Globus pallidus (tissue), 1 donor: Measurements from ENCODE around the gene OR4X2.
"Not testable (repeated sequence)": the region's sequence is repeated elsewhere in the genome, so short reads cannot be mapped to it uniquely, and the experiment has no call there.

Source experiments
- DNase-seq: peaks from one replicate; pipeline ENCODE4 v3.0.0-alpha.2; 2015; ENCODE audit warnings: low spot score

Gene OR4X2, protein sequence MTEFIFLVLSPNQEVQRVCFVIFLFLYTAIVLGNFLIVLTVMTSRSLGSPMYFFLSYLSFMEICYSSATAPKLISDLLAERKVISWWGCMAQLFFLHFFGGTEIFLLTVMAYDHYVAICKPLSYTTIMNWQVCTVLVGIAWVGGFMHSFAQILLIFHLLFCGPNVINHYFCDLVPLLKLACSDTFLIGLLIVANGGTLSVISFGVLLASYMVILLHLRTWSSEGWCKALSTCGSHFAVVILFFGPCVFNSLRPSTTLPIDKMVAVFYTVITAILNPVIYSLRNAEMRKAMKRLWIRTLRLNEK

DNA sequence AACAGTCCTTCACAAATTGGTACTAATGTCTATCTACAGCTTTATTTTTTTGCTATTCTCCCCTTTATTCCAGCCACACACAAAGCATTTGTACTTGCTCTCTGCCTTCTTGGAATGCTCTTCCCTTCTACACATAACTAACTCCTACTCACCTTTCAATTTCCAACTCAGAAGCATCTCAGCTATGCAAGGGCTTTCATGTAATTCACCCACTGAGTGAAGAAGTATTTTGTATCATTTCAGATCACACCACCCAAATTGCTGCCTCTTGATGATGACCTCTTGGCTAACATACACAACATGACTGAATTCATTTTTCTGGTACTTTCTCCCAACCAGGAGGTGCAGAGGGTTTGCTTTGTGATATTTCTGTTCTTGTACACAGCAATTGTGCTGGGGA, at the start of gene OR4X2:
Gene OR4X2 (plus strand): TSS at position 301 of the 400 bp plus-strand sequence. CDS start 0 bp downstream, at position 301.
- DNase-seq = no peak

DNA sequence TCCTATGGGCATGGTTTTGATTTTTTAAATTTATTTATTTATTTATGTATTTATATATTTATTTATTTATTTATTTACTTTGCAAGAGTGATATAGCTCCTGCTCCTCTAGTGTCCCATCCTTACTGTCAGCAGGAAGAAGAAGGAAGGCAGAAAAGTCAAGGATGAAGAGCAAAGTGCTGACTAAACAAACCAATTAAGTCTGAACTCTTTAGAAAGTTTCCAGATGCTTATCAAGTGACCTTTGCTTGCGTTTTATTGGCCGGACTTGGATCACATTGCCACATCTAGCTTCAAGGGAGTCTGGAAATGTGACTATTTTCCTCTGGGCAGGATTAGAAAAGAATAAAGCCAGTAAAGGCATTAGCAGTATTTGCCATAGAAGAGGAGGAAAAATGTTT, 37.0 kb upstream of the OR4X2 start:
- DNase-seq = no peak

DNA sequence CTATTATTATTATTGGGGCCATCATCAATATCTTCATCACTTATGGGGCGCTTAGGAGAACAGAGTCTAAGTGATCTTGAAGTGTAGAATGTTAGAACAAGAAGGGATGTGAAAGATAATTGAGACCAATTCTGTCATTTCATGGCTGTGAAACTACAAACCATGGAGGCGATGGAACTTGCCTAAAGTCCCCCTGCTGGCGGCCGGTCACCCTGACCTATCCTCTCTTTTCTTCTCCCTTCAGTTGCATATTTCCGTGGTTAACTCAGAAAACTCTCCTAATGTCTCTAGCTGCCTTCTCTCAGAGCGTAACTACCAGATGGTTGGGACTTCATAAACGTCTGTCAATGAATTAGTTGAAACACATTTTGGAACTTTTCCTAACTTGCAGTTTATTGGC, 34.9 kb upstream of the OR4X2 start:
- DNase-seq = no peak

DNA sequence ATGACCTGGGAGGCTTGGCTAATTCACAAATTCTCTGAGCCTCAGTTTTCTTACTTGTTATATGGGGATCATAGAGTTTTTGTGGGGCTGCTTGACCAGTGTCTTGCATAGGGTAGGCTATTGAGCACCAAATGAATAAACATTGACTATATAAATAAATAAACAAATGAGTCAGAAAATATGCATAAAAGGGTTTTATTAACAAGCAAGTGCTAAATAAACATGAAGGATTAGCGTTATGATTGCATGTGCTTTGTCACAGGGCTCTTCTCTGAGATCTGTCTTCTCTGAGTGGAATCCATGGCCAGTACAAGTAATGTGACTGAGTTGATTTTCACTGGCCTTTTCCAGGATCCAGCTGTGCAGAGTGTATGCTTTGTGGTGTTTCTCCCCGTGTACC, 28.4 kb upstream of the OR4X2 start, which contains the start of gene OR4B1:
Gene OR4B1 (plus strand): TSS at position 301 of the 400 bp plus-strand sequence. CDS start 0 bp downstream, at position 301.
- no peak for DNase-seq

DNA sequence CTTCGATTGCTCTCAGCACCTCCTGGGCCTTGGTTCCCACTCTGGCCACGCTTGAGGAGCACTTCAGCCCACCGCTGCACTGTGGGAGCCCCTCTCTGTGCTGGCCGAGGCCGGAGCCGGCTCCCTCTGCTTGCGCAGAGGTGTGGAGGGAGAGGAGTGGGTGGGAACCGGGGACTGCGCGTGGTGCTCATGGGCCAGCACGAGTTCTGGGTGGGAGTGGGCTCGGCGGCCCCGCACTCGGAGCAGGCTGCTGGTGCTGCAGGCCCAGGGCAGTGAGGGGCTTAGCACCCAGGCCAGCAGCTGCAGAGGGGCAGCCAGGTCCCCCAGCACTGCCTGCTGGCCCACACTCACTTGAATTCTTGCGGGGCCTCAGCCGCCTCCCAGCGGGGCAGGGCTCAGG, 16.1 kb upstream of the OR4X2 start:
- DNase-seq = no peak

DNA sequence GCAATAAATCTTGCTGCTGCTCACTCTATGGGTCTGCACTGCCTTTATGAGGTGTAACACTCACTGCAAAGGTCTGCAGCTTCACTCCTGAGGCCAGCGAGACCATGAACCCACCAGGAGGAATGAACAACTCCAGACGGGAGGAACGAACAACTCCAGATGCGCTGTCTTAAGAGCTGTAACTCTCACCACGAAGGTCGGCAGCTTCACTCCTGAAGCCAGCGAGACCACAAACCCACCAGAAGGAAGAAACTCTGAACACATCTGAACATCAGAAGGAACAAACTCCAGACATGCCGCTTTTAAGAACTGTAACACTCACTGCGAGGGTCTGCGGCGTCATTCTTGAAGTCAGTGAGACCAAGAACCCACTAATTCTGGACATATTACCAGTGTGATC, 14.8 kb upstream of the OR4X2 start:
- DNase-seq = not testable (repeated sequence)

DNA sequence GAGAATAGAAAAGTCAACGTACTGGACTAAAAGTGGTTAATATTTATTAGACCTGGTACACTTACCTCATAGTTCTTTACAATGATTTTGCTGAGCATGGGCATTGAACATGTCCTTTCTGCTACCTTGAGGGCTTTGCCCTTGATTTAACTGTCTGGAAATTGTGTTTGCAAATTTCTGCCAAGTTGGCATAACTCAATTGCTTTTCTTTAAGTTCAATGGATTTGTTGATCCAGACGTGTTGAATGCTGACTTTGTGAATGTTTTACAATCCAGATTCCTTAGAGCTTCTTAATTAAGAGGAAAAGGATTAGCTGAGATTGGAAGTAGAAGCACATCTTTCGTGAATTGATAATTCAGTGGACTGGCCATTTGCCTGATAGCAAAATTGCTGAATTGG, 7.2 kb upstream of the OR4X2 start:
- no peak for DNase-seq

DNA sequence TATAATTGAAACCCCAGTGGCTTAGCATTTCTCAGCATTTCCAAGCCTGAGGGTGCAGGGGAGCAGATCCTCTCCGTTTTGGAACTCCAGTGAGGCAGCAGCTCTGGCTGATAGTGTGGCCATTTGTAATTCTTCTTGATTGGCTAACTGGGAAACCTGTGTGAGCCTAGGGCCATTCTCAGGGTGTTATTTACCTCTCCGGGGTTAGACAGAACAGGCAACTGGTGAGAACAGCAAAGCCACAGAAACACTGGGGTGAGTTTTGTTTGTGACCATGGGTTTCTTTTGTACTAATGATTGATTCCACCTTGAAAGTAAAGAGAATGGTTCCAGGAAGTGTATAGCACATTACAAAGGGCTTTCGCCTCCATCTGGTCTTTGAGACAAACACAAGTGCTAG, 2.4 kb upstream of the OR4X2 start:
- no peak for DNase-seq

DNA sequence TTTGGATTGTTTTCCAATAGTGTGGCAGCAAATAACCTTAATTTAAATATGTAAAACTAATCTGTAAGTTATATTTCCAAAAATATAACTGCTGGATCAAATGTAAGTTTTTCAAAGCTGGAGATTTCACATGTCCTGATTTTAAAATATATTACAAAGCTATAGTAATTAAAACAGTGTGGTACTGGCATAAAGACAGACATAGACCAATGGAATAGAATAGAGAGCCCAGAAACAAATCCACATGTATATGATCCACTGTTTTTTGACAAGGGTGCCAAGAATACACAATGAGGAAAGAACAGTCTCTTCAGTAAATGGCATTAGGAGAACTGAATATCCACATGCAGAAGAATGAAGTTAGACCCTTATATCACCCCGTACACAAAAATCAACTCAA, 4.0 kb downstream of the OR4X2 start:
- no peak for DNase-seq

DNA sequence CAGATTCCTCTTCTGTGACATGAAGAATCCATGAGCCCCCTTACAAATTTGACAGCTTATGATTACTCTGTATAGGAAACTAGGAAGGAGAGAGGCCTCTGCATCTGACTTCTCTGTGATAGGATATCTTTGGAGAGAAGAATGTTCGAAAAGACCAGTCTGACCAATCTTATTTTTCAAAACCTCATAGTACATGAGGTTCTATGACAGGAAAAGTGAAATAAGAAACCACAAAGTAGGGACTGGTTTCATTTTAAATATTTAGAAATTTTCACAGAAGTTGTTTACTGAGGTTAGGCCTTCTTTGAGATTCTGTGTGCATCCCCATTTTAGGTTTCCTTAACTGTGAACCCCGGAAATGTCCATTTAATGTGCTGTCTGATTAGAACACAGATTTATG, 16.7 kb downstream of the OR4X2 start:
- DNase-seq = no peak

DNA sequence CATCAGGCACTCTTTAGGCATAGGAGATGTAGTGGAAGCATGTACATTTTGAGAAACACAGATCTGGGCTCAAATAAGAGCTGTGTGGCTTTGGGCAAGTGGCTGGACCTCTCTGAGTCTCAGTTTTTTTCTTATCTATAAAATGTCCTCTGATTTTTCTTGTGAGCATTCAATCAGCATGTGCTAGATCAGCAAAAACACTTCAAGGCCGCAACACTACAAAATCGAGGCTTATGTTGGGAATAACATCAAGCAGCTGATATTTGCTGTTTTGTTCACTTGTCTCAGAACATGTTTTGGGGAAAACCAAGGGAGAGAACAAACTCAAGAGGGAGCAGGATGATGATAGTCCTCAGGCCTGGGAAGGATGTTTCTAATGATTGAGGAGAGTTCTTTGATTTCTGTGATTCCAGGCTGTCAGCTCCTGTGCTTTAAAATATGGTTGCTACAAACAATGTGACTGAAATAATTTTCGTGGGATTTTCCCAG, 18.6 kb downstream of the OR4X2 start, which contains the start of gene OR4X1:
Gene OR4X1 (plus strand): TSS at position 439 of the 489 bp plus-strand sequence. CDS start 0 bp downstream, at position 439.
- DNase-seq = no peak

DNA sequence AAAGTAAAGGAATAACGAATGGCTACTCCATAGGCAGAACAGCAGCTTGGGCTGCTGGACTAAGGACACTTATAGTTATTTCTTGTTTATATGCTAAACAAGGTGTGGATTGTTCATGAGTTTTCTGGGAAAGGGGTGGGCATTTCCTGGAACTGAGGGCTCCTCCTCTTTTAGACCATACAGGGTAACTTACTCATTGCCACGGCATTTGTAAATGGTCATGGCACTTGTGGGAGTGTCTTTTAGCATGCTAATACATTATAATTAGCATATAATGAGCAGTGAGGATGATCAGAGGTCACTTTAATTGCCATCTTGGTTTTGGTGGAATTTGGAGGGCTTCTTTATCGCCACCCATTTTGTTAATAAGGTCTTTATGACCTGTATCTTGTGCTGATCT, 25.7 kb downstream of the OR4X2 start:
- DNase-seq = no peak

DNA sequence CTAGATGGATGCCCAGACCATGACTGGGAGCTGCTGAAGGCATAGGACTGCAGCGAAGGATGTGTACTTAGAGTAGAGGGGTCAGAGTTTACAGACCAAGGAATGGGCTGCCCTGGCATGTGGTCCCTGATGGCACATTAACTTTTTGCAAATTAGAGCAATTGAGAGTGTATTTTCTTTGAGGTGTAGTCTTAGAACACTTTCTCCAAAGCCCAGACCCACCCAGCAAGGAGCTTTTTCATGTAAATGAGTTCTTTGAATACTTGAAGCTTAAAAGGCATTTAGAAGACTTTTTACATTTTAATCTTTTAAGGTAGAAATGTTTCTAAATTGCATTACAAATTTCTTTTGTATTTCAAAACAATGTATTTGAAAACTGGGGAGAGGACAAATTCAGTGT, 27.7 kb downstream of the OR4X2 start:
- no peak for DNase-seq
